HG03159 (cell line): ENCODE results near the gene KNSTRN.

Source experiments
- ATAC-seq: cut with Tn5 transposase; IDR thresholded peaks from one replicate; pipeline ENCODE4 v1.9.1; 2021; ENCODE audit warnings: mild to moderate bottlenecking, moderate library complexity; ENCODE audit not compliant: unreplicated experiment

KNSTRN gene

DNA sequence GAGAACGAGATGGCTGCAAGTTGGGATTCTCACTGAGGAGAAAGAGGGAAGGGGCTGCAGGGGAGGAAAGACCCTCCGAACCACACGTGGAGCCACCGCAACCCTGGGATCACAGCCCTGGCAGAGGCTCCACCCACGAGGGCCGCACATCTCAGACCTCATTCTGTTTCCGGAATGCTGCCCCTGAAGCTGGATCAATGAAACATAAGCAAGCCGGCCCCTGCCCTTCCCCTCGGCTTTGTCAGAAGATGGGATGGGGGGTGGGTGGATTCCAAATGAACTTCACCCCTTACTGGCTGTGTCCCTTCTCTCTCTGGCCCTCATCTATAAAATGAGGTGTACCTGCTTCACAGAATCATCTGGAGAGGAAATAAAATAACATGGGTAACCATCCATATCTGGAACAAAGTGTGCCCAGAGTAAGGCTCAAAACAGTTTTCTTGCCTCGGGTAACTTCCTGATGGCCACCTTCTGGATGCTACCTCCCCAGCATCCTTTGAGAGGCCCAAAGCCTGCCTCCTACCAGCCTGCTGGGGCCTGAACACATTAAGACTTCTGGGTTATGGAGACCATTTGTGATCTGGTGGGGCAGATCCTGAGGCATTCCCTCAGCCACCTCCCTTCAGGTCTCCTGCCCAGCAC, 37.2 kb upstream of the KNSTRN start:
- ATAC-seq, result no peak

DNA sequence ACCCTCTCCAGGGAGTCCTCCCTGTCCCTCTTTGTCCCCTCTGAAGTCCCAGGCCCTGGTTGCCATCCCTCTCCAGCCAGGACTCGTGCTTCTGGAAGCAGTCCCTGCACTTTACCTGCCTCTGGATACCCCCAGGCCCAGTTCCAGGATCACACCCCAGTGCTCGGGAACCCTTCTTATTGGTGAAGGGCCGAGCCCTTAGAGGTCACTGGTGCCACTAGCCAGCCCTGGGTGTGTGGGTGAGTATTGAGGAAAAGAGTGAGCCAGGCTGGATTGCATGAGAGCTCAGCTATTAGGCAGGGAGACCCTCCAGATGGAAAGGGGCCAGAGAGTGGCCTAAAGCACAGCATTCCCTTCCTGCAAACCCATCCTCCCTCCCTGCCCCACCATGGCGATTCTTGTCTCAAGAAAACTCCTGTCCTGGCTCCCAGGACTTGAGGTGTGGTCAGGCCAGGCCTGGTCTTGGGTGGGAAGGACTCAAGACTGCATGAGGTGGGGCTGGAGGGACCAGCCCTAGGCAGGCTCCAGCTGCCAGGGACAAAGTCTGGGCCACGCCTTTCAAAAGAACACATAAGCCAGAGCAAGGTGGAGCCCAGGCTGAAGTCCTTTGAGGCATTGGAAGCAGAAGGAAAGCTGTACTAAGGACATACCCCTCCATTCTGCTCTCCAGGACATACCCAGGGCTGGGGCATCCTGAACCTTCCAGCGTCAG, 36.5 kb upstream of the KNSTRN start:
- ATAC-seq, result no peak

DNA sequence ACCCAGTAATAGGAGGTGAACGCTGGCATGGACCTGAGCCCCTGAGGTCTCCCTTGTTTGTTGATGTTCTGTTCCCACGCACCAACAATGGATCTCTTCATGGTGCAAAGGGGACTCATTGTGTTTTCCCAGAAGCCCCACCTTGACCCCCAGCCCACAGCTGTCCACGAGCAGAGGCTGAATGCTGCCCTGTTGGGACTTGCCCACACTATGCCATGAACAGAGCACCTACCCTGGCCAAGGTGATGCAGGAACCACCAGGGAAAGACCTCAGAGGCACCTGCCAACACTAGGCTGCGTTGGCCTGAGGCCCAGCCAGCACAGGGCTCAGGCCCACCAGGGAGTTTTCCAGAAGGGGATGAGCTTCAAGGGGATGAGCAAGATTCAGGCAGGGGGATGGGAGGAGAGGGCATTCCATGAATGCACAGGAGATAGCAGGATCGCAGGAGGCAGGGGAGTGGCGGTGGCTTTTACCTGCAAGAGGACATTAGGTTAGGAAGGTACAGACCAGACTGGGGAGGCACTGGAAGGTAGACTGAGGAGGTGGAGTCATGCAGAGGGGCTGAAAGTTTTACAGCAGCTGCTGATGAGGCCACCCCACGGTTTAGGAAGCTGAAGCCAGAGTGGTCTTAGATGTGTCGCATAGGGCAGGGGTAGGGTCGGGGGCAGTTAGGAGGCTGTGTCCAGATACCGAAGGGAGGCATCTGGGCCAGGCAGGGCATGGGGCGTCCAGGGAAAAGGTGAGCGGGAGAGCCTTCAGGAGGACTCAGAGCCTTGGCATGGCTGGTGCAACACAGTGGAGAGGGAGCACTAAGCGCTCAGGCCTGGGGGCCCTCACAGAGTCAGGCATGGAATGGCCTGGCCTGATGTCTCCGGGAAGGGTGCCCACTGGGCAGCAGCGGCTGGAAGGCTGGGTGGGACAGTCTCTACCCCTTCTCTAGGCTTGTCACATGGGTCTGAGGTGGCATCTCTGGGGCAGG, 35.7 kb upstream of the KNSTRN start:
- ATAC-seq, result no peak

DNA sequence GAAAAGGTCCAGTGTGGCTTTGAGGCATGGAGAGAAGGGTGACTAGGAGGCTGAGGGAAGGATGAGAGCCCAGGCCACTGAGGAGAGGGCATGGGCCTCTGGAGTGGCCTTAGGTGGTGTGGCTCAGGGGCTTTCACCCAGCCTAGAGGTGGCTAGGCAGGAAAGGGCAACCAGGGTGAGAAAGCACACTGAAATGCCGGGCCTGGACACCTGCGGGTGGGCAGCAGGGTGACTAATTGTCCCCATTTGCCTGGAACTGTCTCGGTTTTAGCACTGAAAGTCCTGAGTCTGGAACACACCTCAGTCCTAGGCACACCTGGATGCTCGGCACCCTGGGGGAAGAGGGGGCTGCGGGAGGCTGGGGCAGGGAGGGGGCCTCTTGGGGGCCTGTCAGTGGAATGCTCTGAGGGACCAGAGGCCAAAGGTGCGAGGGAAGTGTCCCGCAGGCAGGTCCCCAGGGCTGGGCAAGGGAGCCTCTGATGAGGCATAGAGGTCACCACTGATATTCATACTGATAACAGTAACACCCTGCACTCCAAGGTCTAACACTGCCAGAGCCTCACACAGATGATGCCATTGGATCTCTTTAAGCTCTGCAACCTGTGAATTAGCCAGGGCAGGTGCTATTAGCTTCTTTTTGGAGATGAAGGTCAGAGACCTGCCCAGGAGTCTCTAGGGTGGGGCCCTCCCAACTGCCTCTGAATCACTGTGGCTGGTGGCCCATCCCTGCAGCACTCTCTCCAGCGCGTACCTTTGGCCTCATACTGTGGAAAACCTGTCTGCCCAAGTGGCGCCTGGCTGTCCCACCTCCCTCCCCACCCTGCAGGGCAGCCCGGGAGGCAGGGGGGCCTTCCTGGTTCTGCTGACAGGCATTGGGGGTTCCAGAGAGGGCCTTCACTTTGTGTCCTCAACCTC, 34.7 kb upstream of the KNSTRN start:
- ATAC-seq, result no peak

DNA sequence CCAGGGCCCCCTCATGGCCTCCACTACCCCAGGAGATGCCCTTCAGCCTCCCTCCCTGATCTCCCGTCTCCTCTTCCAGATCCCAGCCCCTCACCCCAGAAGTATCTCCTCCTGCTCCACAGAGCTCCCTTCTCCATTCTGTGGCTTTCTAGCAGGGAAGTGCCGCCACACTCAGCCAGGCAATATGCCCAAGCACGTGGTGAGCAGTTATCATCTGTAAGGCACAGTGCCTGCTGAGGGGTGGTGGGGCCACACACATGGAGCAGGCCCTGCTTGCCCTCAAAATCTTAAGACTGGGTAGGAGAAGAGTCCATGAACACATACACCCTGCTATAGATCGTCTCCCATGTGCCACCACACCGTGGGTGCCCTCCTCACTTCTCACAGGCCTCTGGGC, 34.0 kb upstream of the KNSTRN start:
- no peak for ATAC-seq

DNA sequence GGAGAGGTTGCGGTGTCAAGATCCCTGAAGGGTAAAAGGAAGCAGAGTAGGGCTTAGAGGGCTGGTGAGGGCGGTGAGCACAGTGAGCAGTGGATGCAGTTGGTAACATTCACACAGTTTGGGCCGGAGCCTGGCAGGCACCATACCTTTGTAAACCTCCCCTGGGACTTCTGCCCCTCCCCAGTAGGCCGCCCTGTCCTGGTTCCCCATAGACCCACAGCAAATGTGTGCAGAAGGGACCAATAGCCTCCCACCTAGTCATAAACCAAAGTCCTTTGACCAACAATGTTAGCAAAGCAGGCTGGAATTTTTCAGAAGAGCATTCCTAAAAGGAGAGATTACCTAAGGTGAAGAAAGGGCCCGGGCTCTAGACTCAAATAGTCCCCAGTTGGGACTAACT, 33.4 kb upstream of the KNSTRN start:
- ATAC-seq, result no peak

DNA sequence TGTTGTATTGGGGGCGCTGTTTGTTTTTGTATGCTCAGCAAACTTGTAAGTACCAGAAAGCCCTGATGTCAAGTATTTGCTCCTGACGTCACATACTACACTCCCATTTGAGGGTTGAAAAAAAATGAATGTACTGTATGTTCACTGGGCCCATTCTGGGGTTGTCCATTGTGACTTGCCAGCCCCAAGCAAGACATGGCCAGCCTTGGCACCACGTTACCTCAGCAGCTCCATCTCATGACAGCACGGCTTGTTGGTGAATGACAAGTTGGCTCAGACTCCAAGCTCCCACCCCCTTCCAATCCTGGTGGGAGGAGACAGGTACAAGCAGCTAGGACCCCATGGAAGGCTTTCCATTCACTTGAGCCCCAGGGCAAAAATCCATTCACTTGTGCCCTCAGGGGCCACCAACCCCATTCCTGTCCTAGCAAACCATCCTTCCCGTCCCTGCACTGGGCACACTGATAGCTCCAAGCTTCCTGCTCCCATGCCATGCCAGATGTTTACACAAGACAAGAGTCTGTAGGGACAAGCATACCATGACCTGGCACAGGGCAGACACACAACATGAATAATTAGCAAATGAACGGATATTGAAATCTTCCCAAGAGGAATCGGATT, 30.1 kb upstream of the KNSTRN start:
- ATAC-seq, result no peak

DNA sequence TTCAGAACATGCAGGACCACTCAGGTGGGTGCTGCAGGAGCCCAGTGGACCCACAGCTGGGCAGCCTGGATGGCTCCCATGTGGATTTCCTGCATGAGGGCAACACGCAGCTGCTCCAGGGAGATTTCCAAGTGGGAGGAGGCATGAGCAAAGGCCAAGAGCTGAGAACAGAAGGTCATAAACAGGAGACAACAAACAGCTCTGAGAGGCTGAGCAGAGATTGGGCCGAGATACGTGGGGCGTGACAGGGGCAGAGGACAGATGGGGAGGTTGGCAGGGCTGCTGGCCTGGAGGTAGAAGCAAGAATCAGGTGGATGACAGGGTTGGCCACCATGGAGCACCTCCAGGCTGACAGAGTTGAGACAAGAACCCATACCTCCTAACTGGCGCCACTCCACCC, 28.8 kb upstream of the KNSTRN start:
- no peak for ATAC-seq

DNA sequence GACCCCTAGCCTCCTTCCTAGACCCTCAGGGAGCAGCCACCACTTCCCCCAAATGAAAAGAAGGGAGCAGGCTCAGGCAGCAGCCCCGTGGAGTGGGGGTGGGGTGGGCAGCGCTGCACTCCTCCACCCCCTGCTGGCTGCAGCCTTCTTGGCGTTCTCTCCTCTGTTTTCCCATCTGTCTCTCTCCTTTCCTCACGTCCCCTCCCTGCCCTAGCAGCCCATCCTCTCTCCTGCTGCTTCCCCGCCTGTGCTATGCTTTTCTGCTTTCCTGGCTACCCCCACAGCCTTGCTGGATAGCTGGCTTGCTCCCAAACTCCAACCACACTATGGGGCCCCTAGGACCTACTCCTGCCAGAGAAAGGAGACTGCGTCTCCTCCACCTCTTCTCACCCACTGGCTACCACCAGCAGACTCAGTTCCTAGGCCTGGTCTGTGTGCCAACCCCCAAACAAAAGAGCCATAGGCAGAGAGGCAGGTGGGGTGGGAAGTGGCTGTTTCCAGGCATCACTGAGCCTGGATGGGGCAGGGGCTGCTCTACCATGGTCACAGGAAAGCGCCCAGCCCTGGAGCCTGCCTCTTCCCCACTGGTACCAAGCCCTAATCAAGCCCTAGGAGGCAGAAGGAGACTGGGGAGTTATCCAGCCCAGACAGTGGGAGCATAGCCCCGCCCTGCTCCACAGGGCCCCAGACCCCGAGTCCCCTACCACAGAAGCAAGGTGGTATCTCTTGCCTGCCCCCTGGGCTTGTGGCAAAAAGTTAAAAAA, 27.9 kb upstream of the KNSTRN start:
- ATAC-seq, result no peak

DNA sequence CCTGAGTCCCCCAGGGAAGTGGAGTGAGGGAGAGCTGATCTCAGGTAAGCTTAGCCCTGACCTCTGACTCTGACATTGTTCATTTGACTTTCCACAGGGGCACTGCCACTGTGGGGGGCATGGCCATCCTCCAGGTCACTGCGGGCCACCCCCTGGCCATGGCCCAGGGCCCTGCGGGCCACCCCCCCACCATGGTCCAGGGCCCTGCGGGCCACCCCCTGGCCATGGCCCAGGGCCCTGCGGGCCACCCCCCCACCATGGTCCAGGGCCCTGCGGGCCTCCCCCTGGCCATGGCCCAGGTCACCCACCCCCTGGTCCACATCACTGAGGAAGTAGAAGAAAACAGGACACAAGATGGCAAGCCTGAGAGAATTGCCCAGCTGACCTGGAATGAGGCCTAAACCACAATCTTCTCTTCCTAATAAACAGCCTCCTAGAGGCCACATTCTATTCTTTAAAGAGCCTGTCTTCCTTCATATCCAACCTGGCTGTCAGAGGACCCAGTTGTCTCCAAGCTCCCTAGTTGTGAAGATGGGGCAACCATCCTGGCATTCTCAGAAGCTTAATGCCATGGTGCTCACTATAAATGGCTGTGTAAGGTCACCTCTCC, 26.4 kb upstream of the KNSTRN start:
- no peak for ATAC-seq

DNA sequence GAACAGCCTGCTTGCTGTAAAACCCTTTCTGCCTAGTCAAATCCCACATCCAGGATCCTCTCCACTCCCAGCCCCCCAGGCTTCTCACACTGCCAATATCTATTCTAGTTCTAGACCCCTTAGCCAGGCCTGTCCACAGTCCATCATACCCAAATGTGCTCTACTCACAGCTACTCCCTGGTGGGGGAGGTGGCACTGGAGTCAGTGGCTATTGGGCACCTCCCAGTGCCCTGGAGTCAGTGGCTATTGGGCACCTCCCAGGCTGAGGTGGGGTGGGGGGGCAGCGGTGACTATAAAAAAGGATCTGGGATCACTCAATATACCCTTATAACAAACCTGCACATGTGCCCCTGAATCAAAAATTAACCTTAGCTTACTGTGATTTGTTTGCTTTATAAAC, 25.3 kb upstream of the KNSTRN start:
- no peak for ATAC-seq

DNA sequence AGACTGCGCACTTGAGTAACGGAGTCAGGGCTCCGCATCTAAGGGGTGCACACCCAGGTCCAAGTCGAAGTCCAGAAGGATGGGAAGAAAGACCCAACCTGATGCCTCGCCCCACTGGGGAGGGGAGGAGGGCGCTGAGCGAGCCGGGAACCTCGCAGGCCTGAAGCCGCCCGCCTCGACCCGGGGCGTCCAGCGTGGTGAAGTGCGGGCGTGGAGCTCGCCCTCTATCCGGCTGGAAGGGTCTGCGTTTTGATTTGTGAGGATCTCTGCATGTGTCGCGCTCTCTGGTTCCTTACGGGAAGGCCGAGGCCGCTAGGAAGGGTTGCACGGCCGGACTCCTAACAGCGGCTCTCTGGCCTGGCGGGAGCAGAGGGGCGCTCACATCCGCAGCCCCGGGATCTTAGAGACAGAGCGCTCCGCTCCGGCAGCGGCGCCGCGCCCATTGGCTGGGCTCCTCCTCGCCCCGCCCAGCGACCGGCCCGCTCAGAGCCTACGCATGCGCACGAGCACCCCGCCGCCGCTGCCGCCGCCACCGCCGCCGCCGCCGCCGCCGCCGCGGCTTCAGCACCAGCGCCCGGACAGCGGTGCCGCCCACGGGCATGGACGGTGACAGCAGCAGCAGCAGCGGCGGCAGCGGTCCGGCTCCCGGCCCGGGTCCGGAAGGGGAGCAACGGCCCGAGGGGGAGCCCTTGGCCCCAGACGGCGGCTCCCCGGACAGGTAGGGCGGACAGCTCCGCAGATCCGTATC, 24.6 kb upstream of the KNSTRN start, which contains the start of gene DISP2:
Gene DISP2, plus strand, starts transcription at position 497 of the 748 bp plus-strand sequence. Its CDS starts 103 bp downstream, at position 600.
- ATAC-seq, result peak; percentile 79

DNA sequence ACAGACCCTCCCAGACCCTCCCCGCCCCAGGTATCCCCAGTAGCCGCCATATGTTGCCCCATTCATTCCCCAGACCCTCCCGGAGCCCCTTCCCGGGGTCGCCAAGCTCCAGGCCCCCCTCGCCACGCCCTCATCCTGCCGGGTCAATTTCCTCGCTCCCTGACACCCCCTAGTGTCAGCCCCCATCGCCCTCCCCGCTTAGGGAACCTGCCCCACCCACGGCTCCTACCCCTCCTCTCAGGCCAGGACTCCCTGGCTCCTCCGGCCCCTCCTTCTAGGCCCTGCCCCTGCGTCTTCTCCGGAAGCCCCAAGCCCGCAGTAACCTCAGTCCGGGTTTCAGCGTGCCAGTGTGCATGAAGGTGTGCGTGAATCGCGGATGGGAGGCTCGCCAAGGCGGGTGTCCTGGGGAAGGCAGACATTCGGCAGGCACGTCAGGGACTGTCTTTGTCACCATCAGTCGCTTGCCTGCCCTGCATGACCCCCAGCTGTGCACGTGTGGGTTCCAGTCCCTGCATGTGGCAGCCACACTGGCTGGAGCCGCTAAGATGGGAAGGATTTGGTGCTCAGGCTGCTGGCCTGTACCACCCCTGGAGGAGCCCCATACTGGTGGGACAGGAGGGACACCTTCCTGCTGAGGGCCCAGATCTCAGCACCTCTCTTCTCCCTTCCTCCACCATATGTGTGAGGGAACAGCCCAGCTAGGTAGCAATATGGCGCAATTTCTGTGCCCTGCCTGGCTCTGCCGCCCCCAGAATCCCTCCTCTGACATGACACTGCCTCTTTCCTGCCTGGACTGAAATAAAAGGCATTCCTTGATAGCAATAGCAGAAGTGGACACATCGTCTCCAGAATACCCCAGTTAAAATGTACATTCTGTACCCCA, 23.8 kb upstream of the KNSTRN start:
- peak; percentile 11 for ATAC-seq

DNA sequence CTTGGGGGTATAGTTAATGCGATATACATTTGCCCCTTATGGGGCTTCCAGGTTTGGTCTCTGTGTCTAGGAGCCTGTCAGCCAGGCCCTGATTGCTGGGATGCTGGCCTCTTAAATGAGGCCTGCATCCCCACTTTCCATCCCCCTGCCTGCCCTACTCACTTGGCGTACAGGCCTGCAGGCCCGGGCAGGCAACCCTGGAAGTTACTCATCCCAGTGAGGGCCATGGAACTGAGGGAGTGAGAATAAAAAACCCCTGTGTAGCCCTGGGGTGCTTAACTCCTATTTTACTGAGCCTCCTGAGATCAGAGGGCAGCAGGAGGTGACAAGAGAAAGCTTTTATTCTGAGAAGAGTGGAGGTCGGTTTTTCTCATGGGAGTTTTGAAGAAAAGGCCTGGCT, 22.5 kb upstream of the KNSTRN start:
- ATAC-seq, result no peak

DNA sequence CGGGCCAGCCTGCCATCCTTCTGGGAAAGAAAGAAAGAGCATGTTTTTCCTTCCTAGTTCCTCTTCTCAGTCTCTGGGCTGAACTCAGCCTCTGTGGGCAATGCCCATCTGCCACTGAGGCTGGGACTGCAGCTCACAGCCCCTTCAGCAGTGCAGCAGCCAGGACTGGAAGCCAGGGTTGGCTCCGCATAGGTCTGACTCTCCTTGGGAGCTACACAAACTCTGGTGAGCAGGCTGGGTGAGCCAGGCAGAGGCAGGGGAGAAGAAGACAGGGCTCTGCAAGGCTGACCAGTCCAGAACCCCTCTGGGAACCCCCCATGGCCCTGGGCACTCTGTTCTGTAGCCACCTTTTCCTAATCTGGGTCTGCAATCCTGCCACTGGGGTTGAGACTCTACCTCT, 20.9 kb upstream of the KNSTRN start:
- ATAC-seq, result no peak

DNA sequence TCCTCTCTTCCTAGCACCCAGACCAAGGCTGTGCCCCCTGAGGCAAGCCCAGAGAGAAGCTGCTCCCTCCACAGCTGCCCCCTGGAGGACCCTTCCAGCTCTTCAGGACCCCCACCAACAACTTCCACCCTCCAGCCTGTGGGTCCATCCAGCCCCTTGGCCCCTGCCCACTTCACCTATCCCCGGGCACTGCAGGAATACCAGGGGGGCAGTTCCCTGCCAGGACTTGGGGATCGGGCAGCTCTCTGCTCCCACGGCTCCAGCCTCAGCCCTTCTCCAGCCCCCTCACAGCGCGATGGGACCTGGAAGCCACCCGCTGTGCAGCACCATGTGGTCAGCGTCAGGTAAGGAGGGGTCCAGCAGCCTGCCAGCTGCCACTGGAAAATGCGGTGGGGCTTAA, 18.9 kb upstream of the KNSTRN start:
- no peak for ATAC-seq

DNA sequence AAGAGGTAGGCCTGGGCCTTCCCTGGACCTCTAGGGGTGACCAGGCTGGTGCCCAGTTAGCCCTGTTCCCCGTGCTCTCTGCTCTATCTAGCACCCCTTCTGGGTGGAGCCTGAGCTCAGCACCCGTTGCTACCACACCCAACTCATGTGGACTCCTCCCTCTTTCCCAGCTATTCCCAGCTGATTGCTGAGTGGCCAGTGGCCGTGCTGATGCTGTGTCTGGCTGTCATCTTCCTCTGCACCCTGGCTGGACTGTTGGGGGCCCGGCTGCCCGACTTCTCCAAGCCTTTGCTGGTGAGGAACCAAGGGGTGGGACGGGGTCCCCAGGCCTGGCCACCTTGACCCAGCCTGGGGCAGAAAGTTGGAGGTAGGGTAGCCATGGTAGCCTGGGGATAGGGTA, 18.3 kb upstream of the KNSTRN start:
- no peak for ATAC-seq
